ENCODE measurements around the gene VPS16.

Gene VPS16

DNA sequence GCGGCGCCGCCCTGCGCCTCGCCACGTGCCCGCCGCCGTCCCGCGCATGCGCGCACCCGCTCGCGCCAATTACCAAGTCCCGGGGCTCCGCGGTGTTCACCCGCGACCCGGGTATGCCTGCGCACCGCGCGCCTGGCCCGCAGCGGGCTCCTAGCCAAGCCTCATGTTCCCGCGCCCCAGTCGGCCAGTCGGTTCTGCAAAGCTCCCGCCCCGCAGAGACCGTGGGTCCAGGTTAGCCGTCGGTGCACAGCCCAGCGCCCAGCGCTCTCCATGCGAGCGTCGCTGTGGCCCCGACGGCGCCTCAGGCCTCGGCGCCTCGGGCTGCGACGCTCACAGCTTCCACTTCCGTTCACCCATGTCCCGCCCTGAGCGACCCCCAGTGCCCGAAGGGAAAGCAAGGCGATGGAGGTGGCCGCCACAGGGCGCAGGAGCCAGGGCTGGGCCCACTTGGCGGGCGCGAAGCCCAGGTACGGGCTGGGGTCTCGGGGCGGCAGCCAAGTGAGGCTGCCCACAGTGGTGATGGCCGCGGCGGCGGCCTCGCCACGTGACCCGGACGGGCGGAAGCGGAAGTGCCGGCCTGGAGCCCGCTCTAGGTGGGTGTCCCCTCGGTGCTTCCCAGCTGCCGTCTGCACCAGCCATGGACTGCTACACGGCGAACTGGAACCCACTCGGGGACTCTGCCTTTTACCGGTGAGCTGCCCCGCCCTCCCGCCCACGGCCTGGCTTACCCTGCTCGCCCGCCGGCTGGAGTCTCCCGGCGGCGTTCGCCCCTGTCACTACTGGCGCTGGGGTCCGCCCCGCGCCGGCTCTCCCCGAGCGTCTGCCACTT lies at the start of gene VPS16, which contains the start of gene PCED1A:
Gene VPS16 (plus strand): TSS at position 608 of the 829 bp plus-strand sequence. CDS start 30 bp downstream, at position 638.
Gene PCED1A (minus strand): TSS at position 518 of the 829 bp plus-strand sequence. CDS start 743 bp downstream, outside the sequence.
- peak; percentile 91 for DNase-seq

DNA sequence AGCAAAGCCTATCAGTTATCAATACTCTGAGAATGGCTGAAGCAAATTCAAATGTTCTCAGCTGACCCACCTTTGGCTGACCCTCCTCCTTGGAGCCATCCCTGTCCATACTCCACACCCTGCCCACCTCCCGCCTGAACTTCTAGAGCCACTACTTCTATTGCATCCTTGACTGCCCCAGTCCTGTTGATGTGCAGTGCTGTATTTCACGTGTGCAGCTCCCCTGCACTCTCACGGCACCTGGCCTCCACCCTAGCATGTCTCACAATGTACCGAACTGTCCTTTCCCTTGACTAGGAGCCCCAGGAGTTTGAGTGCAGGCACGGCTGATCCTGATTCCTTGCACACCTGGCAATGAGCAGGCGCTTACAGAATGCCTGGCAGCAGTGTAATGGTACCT lies 47.1 kb upstream of the VPS16 start:
- DNase-seq = no peak

DNA sequence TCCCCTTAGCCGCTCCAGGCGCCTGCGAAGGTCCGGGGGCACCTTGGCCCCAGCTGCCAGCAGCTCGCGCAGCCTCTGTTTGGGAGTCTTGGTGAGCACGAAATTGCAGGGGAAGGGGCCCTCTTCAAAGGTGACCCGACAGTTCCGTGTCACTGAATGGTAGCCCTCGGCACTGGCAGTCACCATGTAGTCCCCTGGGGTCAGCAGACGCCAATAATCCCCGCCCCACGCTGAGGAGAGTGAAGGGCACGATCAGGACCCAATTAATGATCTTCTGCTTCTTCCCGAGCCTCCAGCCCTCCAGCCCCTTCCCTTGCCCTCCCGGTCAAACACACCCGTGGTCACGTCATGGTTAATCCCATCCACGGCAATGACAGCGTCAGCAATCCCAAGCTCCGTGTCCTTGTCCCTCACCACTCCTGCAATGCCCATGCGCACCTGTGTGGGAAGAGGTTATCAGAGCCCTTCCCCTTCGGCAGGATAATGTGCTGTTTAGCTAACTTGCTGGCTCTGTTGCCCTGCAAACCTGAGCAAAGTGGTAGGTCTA lies 46.3 kb upstream of the VPS16 start:
- no peak for DNase-seq

DNA sequence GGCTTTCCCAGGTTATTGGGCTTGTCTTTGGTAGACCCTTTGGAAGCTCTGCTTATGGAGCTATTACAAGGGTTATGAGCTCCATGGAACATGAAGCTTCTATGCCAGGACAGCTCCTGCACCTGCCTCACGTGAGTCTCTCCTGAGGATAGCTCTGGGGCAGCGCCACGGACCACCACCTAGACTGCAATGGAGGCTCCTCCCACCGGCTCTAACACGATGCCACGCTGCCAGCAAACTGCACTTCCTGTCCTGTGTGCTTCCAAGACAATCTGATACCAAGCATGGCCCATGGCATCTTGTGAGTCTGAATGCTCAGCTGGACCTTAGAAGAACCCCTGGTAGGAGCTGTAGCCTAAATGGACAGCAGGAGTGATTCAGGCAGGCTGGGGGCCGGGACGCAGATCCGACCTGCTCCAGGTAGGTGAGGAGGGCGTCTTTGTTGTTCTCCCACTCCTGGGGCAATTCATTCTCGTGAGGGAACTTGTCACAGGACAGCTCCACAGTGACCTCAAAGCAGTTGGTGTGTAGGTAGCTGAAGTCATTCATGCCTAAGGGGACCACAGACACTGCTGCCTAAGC lies 45.6 kb upstream of the VPS16 start:
- DNase-seq = no peak

DNA sequence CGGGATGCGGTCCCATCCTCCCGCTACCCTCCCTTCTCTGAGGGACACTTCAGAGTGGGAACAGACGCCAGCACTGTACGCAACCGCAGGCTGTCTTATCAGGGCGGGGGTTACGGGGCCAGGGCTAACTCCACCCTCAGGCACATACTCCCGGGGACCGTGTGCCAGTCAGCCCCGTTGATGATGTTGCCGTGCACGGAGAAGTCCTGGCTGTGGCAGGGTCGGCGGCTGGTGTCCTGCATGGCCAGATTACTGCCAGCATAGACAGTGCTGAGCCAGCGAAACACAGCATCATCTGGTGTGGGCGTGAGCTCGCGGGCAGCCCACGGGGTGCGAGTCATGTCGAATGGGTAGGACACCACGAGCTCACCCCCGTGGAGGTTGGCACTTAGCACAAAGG lies 45.1 kb upstream of the VPS16 start:
- DNase-seq = no peak

GRCh38 chr20:2796011-2796660 lies 44.4 kb upstream of the VPS16 start:
- no peak for DNase-seq

DNA sequence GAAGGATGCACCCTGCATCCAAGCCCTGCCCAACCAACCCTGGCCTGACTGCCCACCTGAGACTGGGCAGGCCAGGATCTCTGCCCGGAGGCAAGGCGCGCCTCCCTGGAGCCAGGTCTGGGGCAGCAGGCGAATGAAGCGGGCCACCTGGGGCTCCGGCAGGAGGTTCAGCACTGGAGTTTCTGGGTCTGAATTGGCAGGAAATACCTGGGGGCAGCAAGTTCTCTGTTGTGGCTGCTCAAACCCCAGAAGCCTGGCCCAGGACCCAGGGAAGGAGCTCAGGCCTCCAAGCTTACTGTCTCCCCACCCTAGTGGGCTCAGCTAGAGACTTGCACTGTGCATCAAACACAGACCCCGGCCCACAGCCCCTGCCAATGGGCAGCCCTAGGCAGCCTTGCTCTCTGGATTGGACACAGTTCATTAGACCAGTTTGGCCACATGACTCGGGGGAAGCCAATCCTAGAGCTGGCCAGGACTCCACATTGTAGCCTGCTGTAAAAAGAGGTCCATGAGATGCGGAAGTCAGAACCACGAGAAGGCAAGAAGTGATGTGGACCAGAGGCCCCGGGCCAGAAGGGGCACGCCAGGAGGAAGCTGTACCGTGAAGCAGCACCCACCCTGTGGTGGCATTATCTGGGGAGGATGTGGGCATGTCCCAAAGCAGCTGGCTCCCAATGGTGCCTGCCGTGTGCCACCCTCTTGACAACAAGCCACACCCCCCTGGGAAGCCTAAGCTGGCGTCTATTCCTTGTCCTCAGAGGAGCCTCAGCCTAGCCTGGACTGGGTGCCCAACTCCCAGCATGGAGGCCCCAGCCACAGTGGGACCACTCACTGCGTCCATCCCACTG lies 43.2 kb upstream of the VPS16 start:
- no peak for DNase-seq

GRCh38 chr20:2798095-2798805 lies 42.3 kb upstream of the VPS16 start:
- DNase-seq = no peak

- DNase-seq = no peak
Measured at GRCh38 chr20:2798814-2799213, 41.7 kb upstream of the VPS16 start.

DNA sequence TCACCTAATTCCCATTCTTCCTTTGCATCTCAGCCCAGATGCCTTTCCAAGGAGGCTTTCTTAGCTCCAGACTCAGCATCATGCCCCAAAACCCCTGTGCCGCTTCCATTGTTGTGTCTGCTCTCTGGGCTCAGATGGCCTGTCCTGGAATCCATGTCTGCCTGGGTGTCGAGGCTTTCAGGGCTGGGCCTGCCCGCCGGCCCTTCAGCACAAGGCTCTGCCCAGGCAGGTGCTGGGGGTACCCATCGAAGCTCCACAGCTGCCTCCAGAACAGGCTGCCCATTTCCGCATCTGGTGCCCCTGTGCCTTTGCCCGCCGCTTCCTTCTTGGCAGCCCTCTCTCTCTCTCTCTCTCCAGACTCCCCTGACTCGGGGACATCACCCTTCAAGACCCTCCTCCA lies 41.3 kb upstream of the VPS16 start:
- no peak for DNase-seq

DNA sequence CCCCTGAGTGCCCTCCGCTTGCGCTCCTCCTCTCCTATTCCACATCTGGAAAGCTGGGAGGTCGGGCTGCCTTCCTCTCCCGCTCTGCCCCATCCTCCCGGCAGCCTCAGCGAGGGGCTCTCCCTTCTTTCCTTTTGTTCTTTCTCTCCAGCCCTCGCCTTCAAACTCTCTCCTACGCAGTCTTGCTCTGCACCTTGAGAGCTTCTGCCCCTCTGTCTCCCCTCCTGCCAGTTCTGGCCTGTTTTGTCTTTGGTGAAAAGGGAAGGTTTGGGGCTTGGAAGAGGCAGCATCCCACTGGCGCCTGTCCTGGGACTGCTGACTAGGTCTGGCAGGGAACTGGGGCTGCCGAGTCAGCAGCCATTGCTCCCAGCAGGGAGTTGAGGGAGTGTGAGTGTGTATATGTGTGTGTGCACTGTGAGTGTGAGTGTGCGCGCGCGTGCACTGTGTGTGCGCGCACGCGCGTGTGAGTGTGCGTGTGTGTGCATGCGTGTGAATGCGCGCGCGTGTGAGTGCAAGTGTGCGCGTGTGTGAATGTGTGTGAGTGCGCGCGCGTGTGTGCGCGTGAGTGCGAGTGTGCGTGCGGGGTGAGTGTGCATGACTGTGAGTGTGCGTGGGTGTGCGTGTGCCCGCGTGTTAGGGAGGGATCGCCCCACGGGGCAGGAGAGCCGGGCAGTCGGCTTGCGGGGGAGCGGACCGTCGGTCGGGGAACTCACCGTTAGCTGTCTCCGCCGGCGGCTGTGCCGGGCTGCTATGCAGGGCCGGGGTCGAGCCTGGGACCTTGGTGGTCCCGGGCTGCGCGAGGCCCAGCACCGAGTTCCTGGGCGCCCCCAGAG lies 40.6 kb upstream of the VPS16 start:
- DNase-seq = no peak

GRCh38 chr20:2800521-2801285 lies 39.8 kb upstream of the VPS16 start, which contains the start of gene CPXM1:
CPXM1 (minus strand) TSS chr20:2800627; CDS start chr20:2800572, 55 bp downstream.
- peak; percentile 19 for DNase-seq

- no peak for DNase-seq
Measured at GRCh38 chr20:2801286-2801728, 39.2 kb upstream of the VPS16 start.

DNA sequence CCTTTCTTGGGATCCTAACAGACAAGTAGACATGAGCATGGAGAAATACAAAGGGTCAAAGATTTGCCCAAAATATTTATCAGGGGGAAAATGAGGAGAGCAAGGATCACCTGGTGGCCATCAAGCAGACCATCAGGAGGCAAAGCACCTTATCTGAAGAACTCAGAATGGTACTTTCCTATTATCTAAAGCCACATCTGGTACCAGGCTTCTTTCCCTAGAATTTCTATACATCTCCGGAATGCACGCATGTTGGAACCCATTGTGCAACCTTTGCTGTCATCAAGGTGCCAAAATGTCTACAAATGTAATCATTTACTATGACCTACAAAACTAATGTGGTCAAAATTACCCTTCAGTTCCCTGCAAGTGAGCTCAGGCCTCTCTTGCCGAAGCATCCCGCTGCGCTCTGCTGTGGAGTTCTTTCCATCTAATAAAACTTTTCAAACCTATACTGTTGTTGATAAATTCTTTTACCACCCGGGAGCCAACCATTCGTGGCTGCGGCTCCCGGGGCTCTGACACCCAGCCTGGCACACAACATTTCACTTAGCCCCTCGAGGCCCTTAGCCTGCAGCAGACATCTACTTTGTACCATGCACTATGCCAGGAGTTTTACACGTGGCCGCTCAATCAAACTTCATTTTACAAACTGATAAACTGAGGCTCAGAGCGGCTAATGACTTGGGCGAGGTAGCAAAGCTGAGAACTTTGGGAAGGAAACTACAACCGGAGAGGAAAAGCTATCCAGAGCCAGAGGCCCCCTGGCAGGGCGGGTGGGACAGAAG lies 36.3 kb upstream of the VPS16 start:
- DNase-seq = no peak

- DNase-seq = no peak
Measured at GRCh38 chr20:2804852-2805688, 35.5 kb upstream of the VPS16 start.

DNA sequence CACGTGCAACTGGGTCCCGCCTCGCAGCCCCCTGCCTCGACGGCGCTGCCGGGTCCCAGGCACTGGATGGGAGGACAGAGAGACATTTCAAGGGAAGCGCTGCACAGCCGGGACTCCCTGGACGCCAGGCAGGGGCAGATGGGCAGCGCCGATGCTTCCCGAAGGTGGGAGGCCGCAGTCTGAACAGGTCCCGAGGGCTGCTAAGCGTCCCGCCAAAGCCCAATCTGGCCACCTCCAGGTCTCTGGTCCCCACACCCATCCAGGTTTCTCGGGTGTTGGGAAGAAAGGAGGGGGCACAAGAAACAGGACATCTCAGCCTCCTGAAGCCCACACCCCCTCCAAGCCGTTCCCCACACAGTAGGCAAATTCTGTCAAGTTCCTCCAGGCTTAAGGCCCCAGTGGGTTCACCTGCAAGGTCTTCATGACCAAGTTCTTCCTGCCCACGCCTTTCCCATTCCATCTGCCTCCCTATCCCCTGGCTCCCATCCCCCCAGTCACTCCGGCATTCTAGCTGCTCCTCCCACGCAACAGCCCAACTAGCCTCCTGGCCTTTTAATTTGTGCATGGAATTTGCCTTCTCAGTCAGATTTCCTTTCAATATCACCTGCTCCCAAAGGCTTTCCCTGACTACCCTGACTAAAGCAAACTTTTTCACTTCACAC lies 34.7 kb upstream of the VPS16 start:
- no peak for DNase-seq

- DNase-seq = no peak
Measured at GRCh38 chr20:2806351-2806701, 34.2 kb upstream of the VPS16 start.

DNA sequence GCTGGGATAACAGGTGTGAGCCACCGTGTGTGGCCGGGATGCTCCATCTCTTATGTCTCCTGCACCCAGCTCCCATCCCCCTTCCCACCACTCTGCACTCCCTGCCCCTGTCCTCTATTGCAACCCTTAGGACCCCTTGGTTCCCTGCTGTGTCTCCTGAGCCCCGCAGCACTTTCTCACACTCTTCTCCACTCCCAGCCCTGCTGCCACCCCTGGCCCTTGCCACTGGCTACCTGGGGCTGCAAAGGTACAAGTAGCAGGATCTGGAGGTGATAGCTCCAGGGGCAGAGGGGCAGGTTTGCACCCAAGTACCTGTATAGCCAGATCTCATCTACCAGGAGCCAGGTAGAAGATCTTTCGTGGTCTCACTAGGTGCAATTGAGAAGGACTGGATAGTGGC lies 33.5 kb upstream of the VPS16 start:
- DNase-seq = no peak
